ENCODE results near the gene BRSK1. TPM values are rescaled to one million over a fixed set of nuclear protein-coding genes. Genes with fewer than 3 reads are reported as not detected.

BRSK1 gene
- total RNA-seq, 1 experiment from 2014 or later: 8.7 TPM

- ChIA-PET CTCF (no interaction called here), POLR2A (ENCODE audit: unreplicated experiment) (interaction anchor here (1.0 kb wide), 1 partner anchor 30 kb away, joined by 3 read pairs; the partner anchor contains the start of gene KMT5C)
- intact Hi-C loops (cut with micrococcal nuclease): no loop called here
- Histone ChIP-seq H3K79me2 (ENCODE audit: low read length) (no peaks in the 10 kb centered on the region), H3F3A (ENCODE audit: low read length, unreplicated experiment) (no peaks in the 10 kb centered on the region), H2AFZ (ENCODE audit: low read length) (no peak overlapping the region), H3K4me3 (ENCODE audit: low read length) (no peak overlapping the region), H3K9ac (ENCODE audit: low read length) (no peak overlapping the region), H3K27ac (ENCODE audit: low read length) (no peak overlapping the region), H3K9me2 (replicated peaks; ENCODE audit: low read length) (no peaks in the 10 kb centered on the region), H3K27me3 (ENCODE audit: low read length) (no peaks in the 10 kb centered on the region), H4K20me1 (ENCODE audit: low read length) (no peaks in the 10 kb centered on the region), H3K9me3 (ENCODE audit: low read length) (no peaks in the 10 kb centered on the region), H3K4me2 (ENCODE audit: low read length) (no peak overlapping the region), H3K4me1 (ENCODE audit: insufficient read depth, low read length) (no peaks in the 10 kb centered on the region), H3K36me3 (ENCODE audit: low read depth, low read length) (no peaks in the 10 kb centered on the region)
- no peak for DNase-seq
- no peak for ATAC-seq
- no peak for TF ChIP-seq EZH2phosphoT487 (IDR thresholded peaks at IDR 0.05; ENCODE audit: borderline replicate concordance, low read length)
- no TSS peak for BruUV-seq (replicated peaks)
These were observed 25.7 kb downstream of the BRSK1 start for GRCh38 chr19:55309448-55309847.

GRCh38 chr19:55310498-55310897 lies 26.7 kb downstream of the BRSK1 start:
- no peak overlapping the region for H3K9ac ChIP-seq (ENCODE audit: low read length)
- H3K9me2 ChIP-seq (replicated peaks; ENCODE audit: low read length): no peaks in the 10 kb centered on the region
- H3K4me2 ChIP-seq (ENCODE audit: low read length): no peak overlapping the region
- H3K27me3 ChIP-seq (ENCODE audit: low read length): no peaks in the 10 kb centered on the region
- no TSS peak for BruUV-seq (replicated peaks)
- H3F3A ChIP-seq (ENCODE audit: low read length, unreplicated experiment): no peaks in the 10 kb centered on the region
- TF ChIP-seq EZH2 (IDR thresholded peaks at IDR 0.05; ENCODE audit: low read length, unreplicated experiment) (no peak), EZH2phosphoT487 (IDR thresholded peaks at IDR 0.05; ENCODE audit: borderline replicate concordance, low read length) (no peak), CTCF (conservative IDR thresholded peaks at IDR 0.05; ENCODE audit: low read depth, low read length) (no peak)
- DNase-seq (no peak), ATAC-seq (no peak)
- no peaks in the 10 kb centered on the region for H3K36me3 ChIP-seq (ENCODE audit: low read depth, low read length)
- ChIA-PET POLR2A (ENCODE audit: unreplicated experiment) (no interaction called here), CTCF (no interaction called here)
- no peak overlapping the region for H2AFZ ChIP-seq (ENCODE audit: low read length)
- no peak overlapping the region for H3K4me3 ChIP-seq (ENCODE audit: low read length)
- H4K20me1 ChIP-seq (ENCODE audit: low read length): no peaks in the 10 kb centered on the region
- intact Hi-C loops (cut with micrococcal nuclease): no loop called here
- no peaks in the 10 kb centered on the region for H3K4me1 ChIP-seq (ENCODE audit: insufficient read depth, low read length)
- no peak overlapping the region for H3K27ac ChIP-seq (ENCODE audit: low read length)
- H3K9me3 ChIP-seq (ENCODE audit: low read length): no peaks in the 10 kb centered on the region
- H3K79me2 ChIP-seq (ENCODE audit: low read length): no peaks in the 10 kb centered on the region

- CTCF ChIA-PET: no interaction called here
These were observed 27.6 kb downstream of the BRSK1 start for GRCh38 chr19:55311397-55311796.

More at GRCh38 chr19:55311397-55311796, 27.6 kb downstream of the BRSK1 start:
- Histone ChIP-seq H3F3A (ENCODE audit: low read length, unreplicated experiment) (no peaks in the 10 kb centered on the region), H2AFZ (ENCODE audit: low read length) (no peak overlapping the region), H3K36me3 (ENCODE audit: low read depth, low read length) (no peaks in the 10 kb centered on the region), H3K9ac (ENCODE audit: low read length) (no peak overlapping the region), H3K4me3 (ENCODE audit: low read length) (no peak overlapping the region), H3K4me1 (ENCODE audit: insufficient read depth, low read length) (no peaks in the 10 kb centered on the region), H3K27me3 (ENCODE audit: low read length) (no peaks in the 10 kb centered on the region), H3K9me3 (ENCODE audit: low read length) (no peaks in the 10 kb centered on the region), H3K9me2 (replicated peaks; ENCODE audit: low read length) (no peaks in the 10 kb centered on the region), H3K79me2 (ENCODE audit: low read length) (no peaks in the 10 kb centered on the region), H3K27ac (ENCODE audit: low read length) (no peak overlapping the region), H3K4me2 (ENCODE audit: low read length) (no peak overlapping the region), H4K20me1 (ENCODE audit: low read length) (no peaks in the 10 kb centered on the region)
- POLR2A ChIA-PET (ENCODE audit: unreplicated experiment): no interaction called here
- no peak for TF ChIP-seq CTCF (conservative IDR thresholded peaks at IDR 0.05; ENCODE audit: low read depth, low read length)
- DNase-seq: no peak
- ATAC-seq: no peak
- no TSS peak for BruUV-seq (replicated peaks)
- intact Hi-C loops (cut with micrococcal nuclease): no loop called here

All from PC-3 (cell line).